Stimulated activated CD4-positive, alpha-beta T cell treated with anti-CD3 and anti-CD28 coated beads, Interleukin-15, amount 100 ng/mL, for 1 hour (primary cell): ENCODE measurements around the gene SPPL3.
A peak's percentile ranks its signal among the peaks of the same experiment; 100 is the strongest.
"Not testable (repeated sequence)": the region's sequence is repeated elsewhere in the genome, so short reads cannot be mapped to it uniquely, and the experiment has no call there.

ENCODE experiments used
- DNase-seq, 2 donors: peaks; one replicate each; pipeline ENCODE4 v3.0.0-alpha.2; 2020; ENCODE audit warnings: low read depth in 1 of 2, low spot score in 1 of 2

SPPL3 gene

GRCh38 chr12:120820884-120821510 is 83.2 kb downstream of the SPPL3 start:
- peak in 1 of 2 donors; percentile 12 for DNase-seq

GRCh38 chr12:120818416-120818815 is 85.7 kb downstream of the SPPL3 start:
- no peak for DNase-seq

GRCh38 chr12:120817559-120818330 is 86.4 kb downstream of the SPPL3 start:
- DNase-seq = no peak

- DNase-seq = no peak
Measured at GRCh38 chr12:120816363-120816762, 87.8 kb downstream of the SPPL3 start.

- DNase-seq = no peak
Measured at GRCh38 chr12:120814903-120815429, 89.2 kb downstream of the SPPL3 start.

- DNase-seq = no peak
Measured at GRCh38 chr12:120814203-120814902, 89.8 kb downstream of the SPPL3 start.

GRCh38 chr12:120813588-120814153 is 90.5 kb downstream of the SPPL3 start:
- no peak for DNase-seq

GRCh38 chr12:120810021-120810420 is 94.1 kb downstream of the SPPL3 start:
- no peak for DNase-seq

GRCh38 chr12:120804428-120804827 is 99.7 kb downstream of the SPPL3 start:
- no peak for DNase-seq

GRCh38 chr12:120801146-120801545 is 103.0 kb downstream of the SPPL3 start:
- no peak for DNase-seq

- DNase-seq = no peak
Measured at GRCh38 chr12:120800665-120801064, 103.5 kb downstream of the SPPL3 start.

GRCh38 chr12:120799243-120800045 is 104.7 kb downstream of the SPPL3 start:
- DNase-seq = no peak

GRCh38 chr12:120798696-120799095 is 105.5 kb downstream of the SPPL3 start:
- no peak for DNase-seq

GRCh38 chr12:120797677-120798642 is 106.2 kb downstream of the SPPL3 start:
- no peak for DNase-seq

- DNase-seq = no peak
Measured at GRCh38 chr12:120795441-120796178, 108.5 kb downstream of the SPPL3 start.

- no peak for DNase-seq
Measured at GRCh38 chr12:120793357-120793756, 110.8 kb downstream of the SPPL3 start.

GRCh38 chr12:120792456-120792855 is 111.7 kb downstream of the SPPL3 start:
- DNase-seq = not testable (repeated sequence)

GRCh38 chr12:120791669-120792176 is 112.4 kb downstream of the SPPL3 start:
- DNase-seq = no peak

GRCh38 chr12:120790114-120790513 is 114.0 kb downstream of the SPPL3 start:
- no peak for DNase-seq
